ENCODE results near the gene LAT.

The LAT gene

DNA sequence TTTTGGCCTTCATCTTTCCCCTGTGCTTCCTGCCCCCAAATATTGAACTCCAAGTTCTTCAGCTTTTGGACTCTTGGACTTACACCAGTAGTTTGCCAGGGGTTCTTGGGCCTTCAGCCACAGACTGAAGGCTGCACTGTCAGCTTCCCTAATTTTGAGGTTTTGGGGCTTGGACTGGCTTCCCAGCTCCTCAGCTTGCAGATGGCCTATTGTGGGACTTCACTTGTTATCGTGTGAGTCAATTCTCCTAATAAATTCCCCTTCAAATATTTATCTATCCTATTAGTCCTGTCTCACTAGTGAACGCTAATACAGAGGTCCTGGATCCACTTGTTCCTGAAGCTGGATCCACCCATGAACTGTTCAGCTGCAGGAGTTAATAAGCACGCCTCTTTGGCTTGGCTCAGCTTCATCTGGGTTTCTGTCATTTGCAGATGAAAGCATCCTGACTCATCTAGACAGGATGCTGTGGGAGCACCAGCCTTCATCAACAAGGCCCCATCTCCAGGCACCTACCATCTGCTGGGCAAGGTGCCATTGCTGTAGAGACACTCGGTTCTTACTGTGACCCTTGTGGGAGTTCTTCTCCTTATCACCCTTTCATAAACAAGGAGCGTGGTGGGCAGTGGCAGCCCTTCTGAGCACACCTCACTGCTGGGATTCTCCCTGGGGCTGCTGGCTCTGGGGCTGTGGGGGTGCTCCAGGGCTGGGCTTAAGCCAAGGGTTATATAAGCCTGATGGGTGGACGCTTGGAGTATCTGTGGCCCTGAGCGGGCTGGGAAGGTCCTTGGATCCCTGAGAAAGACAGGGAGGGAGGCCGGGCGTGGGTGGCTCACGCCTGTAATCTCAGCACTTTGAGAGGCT is 23.1 kb downstream of the LAT start:
- DNase-seq (ENCODE audit: low read depth in 2 of 2), result peak in 1 of 2 donors; percentile 40

DNA sequence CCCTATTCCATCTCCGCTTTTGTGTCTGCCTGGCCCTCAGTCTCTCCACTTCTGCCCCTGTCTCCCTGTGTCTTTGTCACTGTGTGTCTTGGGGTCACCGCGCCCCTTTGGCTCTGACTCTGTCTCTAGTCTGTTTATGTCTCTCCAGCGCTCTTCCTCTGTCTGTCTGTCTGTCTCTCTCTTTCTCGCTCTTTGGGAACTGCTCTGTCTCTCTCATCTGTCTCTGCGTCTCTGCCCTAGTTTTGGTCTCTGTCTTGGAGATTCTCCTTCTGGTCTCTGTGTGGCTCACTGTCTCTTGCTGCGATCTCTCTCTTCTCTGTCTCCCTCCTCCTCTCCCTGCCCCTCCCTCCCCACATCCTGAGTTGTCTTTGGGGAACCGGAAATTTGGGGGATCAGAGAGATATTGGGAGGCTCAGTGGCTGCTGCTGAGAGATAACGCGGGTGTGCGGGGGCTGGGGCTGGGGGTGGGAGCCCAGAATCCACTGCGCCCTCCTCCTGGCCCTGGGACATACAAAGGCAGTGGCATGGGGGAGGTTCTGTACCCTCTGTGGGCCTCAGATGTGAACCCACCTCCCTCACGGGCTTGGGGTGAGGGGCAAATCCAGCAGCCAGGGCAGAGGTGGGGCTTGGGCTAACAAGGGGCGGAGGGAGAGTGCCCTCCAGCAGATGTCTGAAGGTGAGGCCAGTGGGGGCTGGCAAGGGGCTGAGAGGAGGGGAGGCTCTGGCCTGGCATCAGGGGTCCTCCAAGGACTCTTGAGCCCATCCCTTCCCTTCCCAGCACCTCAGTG is 24.4 kb downstream of the LAT start:
- DNase-seq (ENCODE audit: low read depth in 2 of 2), result no peak

DNA sequence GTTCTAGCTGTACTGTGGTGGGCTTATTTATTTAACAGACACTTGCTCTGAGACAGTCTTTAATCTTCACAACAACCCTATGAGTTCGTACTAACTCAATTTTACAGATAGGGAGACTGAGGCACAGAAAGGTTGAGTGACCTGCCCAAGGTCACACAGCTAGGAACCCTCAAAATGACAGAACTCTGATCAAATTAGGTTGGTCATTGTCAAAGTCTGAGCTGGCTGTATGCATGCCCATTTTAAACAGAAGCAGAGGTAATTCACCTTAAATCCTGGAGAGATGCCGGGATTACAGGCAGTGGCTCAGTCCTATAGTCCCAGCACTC is 24.9 kb downstream of the LAT start:
- no peak for DNase-seq (ENCODE audit: low read depth in 2 of 2)

DNA sequence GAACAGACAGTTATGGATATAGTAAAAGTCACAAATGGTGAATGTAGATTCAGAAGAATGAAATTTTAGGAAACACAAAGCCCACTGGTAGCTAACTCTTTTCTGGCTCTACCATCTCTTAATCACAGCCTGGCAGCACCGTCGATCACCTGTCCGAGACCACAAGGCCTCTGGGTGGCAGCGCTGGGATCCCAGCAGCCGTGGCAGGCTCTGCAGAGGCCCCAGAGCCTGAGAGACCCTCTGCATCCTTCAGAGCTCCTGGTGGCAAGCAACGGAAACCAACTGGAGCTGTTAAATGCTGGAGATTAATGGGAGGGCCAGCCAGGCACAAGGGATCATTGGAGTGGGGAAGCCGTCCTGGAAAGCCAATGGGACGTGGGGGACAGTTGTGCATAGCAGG is 26.3 kb downstream of the LAT start:
- DNase-seq (ENCODE audit: low read depth in 2 of 2), result no peak

- DNase-seq (ENCODE audit: low read depth in 2 of 2), result no peak
These were observed 27.0 kb downstream of the LAT start for GRCh38 chr16:29011851-29012250.

DNA sequence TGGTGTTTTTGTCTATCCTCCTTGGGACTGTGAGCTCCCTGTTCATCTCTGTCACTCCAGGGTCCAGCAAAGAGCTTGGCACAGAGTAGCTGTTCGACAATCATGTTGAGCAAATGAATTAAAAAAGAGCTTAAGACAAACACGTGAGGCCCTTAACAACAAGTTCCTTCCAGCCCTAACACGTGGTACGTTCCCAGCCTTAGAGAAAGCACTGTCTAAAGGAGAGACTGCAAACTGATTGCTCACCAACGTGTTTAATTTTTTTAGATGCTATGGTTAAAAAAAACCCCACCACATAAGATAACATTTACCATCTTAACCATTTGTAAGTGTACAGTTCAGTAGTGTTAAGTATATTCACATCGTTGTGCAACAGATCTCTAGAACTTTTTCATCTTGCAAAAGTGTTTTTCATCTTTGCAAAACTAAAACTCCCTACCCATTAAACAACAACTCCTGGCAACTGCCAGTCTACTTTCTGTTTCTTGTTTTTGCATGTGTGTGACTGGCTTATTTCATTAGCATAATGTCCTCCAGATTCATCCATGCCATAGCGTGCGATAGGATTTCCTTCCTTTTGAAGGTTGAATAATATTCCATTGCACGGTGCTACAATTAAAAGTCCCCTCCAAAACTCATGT is 28.2 kb downstream of the LAT start:
- no peak for DNase-seq (ENCODE audit: low read depth in 2 of 2)

GRCh38 chr16:29014561-29015069 is 29.8 kb downstream of the LAT start:
- DNase-seq (ENCODE audit: low read depth in 2 of 2), result no peak

- no peak for DNase-seq (ENCODE audit: low read depth in 2 of 2)
These were observed 37.3 kb downstream of the LAT start for GRCh38 chr16:29022196-29022595.

DNA sequence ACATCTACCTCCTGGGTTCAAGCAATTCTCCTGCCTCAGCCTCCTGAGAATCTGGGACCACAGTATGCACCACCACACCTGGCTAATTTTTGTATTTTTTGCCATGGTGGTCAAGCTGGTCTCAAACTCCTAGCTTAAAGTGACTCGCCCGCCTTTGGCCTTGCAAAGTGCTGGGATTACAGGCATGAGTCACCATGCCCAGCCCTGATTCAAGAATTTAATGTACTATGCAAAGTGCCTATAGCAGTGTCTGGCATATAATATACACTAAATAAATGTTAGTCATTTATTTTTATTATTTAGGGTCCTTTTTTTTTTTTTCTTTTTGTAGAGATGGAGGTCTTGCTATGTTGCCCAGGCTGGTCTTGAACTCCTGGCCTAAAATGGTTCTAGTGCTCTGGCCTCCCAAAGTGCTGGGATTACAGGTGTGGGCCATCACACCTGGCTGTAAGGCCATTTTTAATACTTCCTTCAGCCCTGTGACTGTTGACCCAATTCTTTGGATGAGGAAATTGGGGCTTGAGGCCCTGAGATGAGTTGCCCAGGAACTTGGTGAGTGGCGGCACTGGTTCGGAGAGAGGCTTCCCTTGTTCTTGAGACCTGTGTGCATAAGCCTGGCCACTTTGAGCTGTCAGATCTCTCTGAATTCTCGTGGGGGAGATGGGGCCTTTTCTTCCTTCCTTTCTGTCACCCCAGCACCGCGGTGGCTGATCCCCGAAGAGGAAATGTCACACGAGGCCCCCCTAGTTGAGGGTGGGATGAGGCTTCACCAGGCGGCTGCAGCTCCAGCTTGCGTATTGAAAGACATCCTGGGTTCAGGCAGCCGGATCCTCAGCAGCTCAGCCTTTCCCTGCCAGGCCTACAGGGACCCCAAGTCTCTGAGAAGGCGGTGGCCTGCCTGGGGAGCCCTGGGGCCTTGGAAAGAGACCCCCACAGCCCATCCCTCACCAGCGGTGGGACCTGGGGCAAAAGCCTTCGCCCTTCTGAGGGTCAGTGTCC is 38.7 kb downstream of the LAT start:
- DNase-seq (ENCODE audit: low read depth in 2 of 2), result no peak

DNA sequence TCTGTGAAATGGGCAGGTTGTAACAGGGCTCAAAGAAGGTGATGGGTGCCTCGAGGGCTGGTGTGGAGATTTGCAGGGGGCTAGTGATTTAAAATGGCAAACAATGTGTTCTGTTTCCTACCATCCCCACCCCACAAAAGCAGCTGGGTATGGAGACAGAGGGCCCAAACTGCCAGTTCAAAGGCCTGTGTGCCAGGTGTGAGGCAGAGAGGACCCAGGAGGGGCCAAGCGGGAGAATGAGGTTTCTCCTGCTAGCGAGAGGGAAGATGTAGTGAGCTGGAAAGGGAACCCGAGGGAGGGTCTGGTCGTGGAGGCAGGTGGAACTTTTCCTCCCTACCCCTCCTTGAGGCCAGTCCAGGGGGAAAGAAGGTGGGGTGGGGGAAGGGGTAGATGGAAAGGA is 39.4 kb downstream of the LAT start:
- no peak for DNase-seq (ENCODE audit: low read depth in 2 of 2)

- DNase-seq (ENCODE audit: low read depth in 2 of 2), result no peak
These were observed 40.4 kb downstream of the LAT start for GRCh38 chr16:29025218-29025617.

GRCh38 chr16:29025735-29026134 is 40.9 kb downstream of the LAT start:
- DNase-seq (ENCODE audit: low read depth in 2 of 2), result no peak

- DNase-seq (ENCODE audit: low read depth in 2 of 2), result no peak
These were observed 43.8 kb downstream of the LAT start for GRCh38 chr16:29028457-29029167.

GRCh38 chr16:29029168-29029994 is 44.5 kb downstream of the LAT start:
- DNase-seq (ENCODE audit: low read depth in 2 of 2), result peak; percentile 57 to 69

DNA sequence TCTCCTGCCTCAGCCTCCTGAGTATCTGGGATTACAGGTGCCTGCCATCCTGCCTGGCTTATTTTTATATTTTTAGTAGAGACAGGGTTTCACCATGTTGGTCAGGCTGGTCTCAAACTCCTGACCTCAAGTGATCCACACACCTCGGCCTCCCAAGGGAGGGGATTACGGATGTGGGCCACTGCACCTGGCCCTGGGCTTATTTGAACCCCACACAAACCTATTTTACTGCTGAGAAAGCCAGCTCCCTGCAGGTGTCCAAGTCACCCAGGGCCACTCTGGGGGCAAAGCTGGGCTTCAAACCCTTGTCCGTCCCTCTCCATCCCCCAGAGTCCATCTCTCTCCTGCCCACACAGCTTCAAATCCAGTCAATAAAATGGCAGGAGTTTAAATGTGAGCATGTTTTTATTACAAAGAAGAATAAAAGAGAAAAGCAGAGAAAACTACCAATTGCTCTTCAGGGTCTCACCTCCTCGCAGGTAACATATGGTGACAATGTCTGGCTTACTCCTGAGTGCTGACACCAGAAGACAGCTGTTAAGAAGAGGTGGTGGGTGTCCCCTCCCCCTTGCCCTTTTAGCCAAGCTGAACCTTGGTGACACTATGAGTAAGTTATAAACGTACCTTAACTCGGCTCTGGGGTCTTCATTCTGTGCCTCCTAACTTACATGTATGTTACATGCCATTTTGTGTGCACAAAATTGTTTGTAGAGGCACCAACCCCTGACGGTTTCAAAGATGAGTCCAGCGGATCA is 45.4 kb downstream of the LAT start:
- DNase-seq (ENCODE audit: low read depth in 2 of 2), result no peak

Data from stimulated activated CD8-positive, alpha-beta memory T cell treated with anti-CD3 and anti-CD28 coated beads, Interleukin-2, amount 100 ng/mL, for 1 hour (primary cell).